Measurements from ENCODE around the gene AAGAB. TPM values are rescaled to one million over a fixed set of nuclear protein-coding genes. Genes with fewer than 3 reads are reported as not detected.

The AAGAB gene
- total RNA-seq, 1 experiment from 2014 or later = 40.1 TPM

- Histone ChIP-seq H3K79me1 (ENCODE audit: insufficient read depth, low read depth, low read length, poor library complexity, severe bottlenecking) (no peaks in the 10 kb centered on the region), H3K9me3 (ENCODE audit: control insufficient read depth, low read depth, low read length) (no peaks in the 10 kb centered on the region), H3K27me3 (ENCODE audit: insufficient read depth, low read length) (no peaks in the 10 kb centered on the region), H3K27ac (ENCODE audit: insufficient read length, low read depth, low read length) (no peak overlapping the region), H3K14ac (ENCODE audit: insufficient read depth, low read length) (no peak overlapping the region), H4K5ac (ENCODE audit: insufficient read length, low read depth, low read length) (no peak overlapping the region), H4K20me1 (ENCODE audit: control insufficient read depth, insufficient read depth, insufficient read length) (no peaks in the 10 kb centered on the region), H3K9ac (ENCODE audit: extremely low read depth, insufficient read length, low read length) (no peak overlapping the region), H2BK20ac (ENCODE audit: low read depth, low read length, poor library complexity, severe bottlenecking) (no peak overlapping the region), H4K8ac (replicated peaks; ENCODE audit: insufficient read length, low read depth, low read length) (no peak overlapping the region), H2BK15ac (ENCODE audit: low read depth, low read length) (no peak overlapping the region), H2BK5ac (ENCODE audit: insufficient read length, low read length) (no peak overlapping the region), H3K56ac (ENCODE audit: insufficient read length, low read depth, low read length) (no peak overlapping the region), H3K79me2 (ENCODE audit: insufficient read depth, low read length) (peaks cover 2% of the 10 kb centered on the region; the same call in 1 of the 2 replicates), H3K4me2 (ENCODE audit: insufficient read depth, insufficient read length, low read length) (no peak overlapping the region), H3K23ac (ENCODE audit: insufficient read length, low read depth, low read length) (no peak overlapping the region), H2AK5ac (ENCODE audit: insufficient read length, low read length) (no peak overlapping the region), H3T11ph (ENCODE audit: low read length) (no peak overlapping the region), H3K4ac (ENCODE audit: low read depth, low read length) (no peak overlapping the region), H2BK12ac (ENCODE audit: insufficient read length, low read depth, low read length) (no peak overlapping the region), H3K4me1 (ENCODE audit: insufficient read depth, low read length) (peaks cover 11% of the 10 kb centered on the region), H3K23me2 (ENCODE audit: insufficient read length, low read depth, low read length, poor library complexity, severe bottlenecking) (no peaks in the 10 kb centered on the region), H2AFZ (ENCODE audit: low read length) (no peak overlapping the region), H3K18ac (ENCODE audit: insufficient read length, low read depth, low read length) (no peak overlapping the region), H4K91ac (ENCODE audit: insufficient read length, low read depth, low read length) (no peak overlapping the region), H2BK120ac (ENCODE audit: low read depth, low read length, poor library complexity, severe bottlenecking) (no peak overlapping the region)
- peak; percentile 54 for TF ChIP-seq CTCF (conservative IDR thresholded peaks at IDR 0.05)
- DNase-seq = no peak
- Mint-ChIP-seq H3K4me1 (peaks cover 30% of the 10 kb centered on the region in 2 experiments), H3K4me3 (no peak overlapping the region), H3K36me3 (ENCODE audit: insufficient read depth in 1 of 3, low read depth in 3 of 3) (peaks cover 0 to 7% (median 3%) of the 10 kb centered on the region in 3 experiments; a peak in 3 of 7 replicates), H3K27me3 (ENCODE audit: low read depth) (no peaks in the 10 kb centered on the region), H3K9me3 (no peaks in the 10 kb centered on the region), H3K27ac (peak overlapping the region in 1 of 3 experiments; percentile 71; a peak in 1 of 7 replicates)
- no CpG with 5 or more reads among the region's 3 CpGs for WGBS (ENCODE audit: extremely low coverage, insufficient read length, low lambda C conversion rate)
Measured at GRCh38 chr15:67240235-67241131, 14.0 kb downstream of the AAGAB start.
